Neuronal stem cell (in vitro differentiated cells): ENCODE results near the gene MEDAG. TPM values are rescaled to one million over a fixed set of nuclear protein-coding genes. Genes with fewer than 3 reads are reported as not detected.

ENCODE experiments used
- DNase-seq: peaks from one replicate; pipeline ENCODE4 v3.0.0-alpha.2; 2013; ENCODE audit warnings: low spot score
- H2AFZ ChIP-seq: one replicate; pipeline ENCODE4 v1.6.1; 2013; ENCODE audit warnings: mild to moderate bottlenecking, low read length, inconsistent platforms
- H2AK5ac ChIP-seq: 2 replicates; pipeline ENCODE4 v1.6.1; 2013; ENCODE audit warnings: low read depth, mild to moderate bottlenecking, inconsistent platforms, low read length, moderate library complexity, mixed read lengths
- H2BK120ac ChIP-seq: 2 replicates; pipeline ENCODE4 v1.6.1; 2013; ENCODE audit warnings: low read depth, mild to moderate bottlenecking, inconsistent platforms, low read length, moderate library complexity, mixed read lengths
- H2BK12ac ChIP-seq: one replicate; pipeline ENCODE4 v1.6.1; 2013; ENCODE audit warnings: low read length, inconsistent platforms
- H2BK15ac ChIP-seq: 2 replicates; pipeline ENCODE4 v1.6.1; 2013; ENCODE audit warnings: mild to moderate bottlenecking, low read length, inconsistent platforms, mixed read lengths
- H2BK5ac ChIP-seq: one replicate; pipeline ENCODE4 v1.6.1; 2013; ENCODE audit warnings: inconsistent platforms, mild to moderate bottlenecking, low read length, moderate library complexity
- H3K14ac ChIP-seq: one replicate; pipeline ENCODE4 v1.6.1; 2013; ENCODE audit warnings: low read length, inconsistent platforms
- H3K18ac ChIP-seq: 2 replicates; pipeline ENCODE4 v1.6.1; 2013; ENCODE audit warnings: low read length, inconsistent platforms
- H3K23ac ChIP-seq: 2 replicates; pipeline ENCODE4 v1.6.1; 2013; ENCODE audit warnings: low read depth, mild to moderate bottlenecking, mixed read lengths, low read length, inconsistent platforms; ENCODE audit not compliant: poor library complexity
- H3K27ac ChIP-seq: replicated peaks from 3 replicates; pipeline ENCODE4 v1.5.1; 2013; ENCODE audit warnings: low read length, inconsistent platforms
- H3K27me3 ChIP-seq, 3 experiments: 2 replicates each; pipeline ENCODE4 v1.6.1; 2013; ENCODE audit warnings: low read length in 3 of 3, mild to moderate bottlenecking in 2 of 3, inconsistent platforms in 1 of 3, low read depth in 1 of 3, mixed read lengths in 1 of 3, moderate library complexity in 1 of 3; ENCODE audit not compliant: control insufficient read depth in 3 of 3, insufficient read depth in 3 of 3
- H3K36me3 ChIP-seq, 2 donors: replicated peaks in 1 of 2; 2 replicates each; pipeline ENCODE4 v1.6.1; 2013; ENCODE audit warnings: low read length in 2 of 2; ENCODE audit not compliant: control insufficient read depth in 2 of 2, insufficient read depth in 2 of 2
- H3K4ac ChIP-seq: 2 replicates; pipeline ENCODE4 v1.6.1; 2013; ENCODE audit warnings: inconsistent platforms, mild to moderate bottlenecking, low read length, moderate library complexity
- H3K4me1 ChIP-seq, 2 donors: 1 replicate in 1 of 2; 2 replicates in 1 of 2; pipeline ENCODE4 v1.6.1; 2013; ENCODE audit warnings: low read length in 2 of 2, low read depth in 1 of 2; ENCODE audit not compliant: control insufficient read depth in 2 of 2, insufficient read depth in 1 of 2
- H3K4me2 ChIP-seq: one replicate; pipeline ENCODE4 v1.6.1; 2013; ENCODE audit warnings: mild to moderate bottlenecking, low read length, inconsistent platforms; ENCODE audit not compliant: insufficient read depth, poor library complexity, severe bottlenecking
- H3K4me3 ChIP-seq, 2 donors: 2 replicates each; pipeline ENCODE4 v1.5.1; 2013; ENCODE audit warnings: low read length in 2 of 2, mild to moderate bottlenecking in 2 of 2, inconsistent platforms in 1 of 2, moderate library complexity in 1 of 2
- H3K79me1 ChIP-seq: one replicate; pipeline ENCODE4 v1.6.1; 2013; ENCODE audit warnings: low read depth, mild to moderate bottlenecking, inconsistent platforms, low read length, moderate library complexity
- H3K9ac ChIP-seq: one replicate; pipeline ENCODE4 v1.6.1; 2013; ENCODE audit warnings: mild to moderate bottlenecking, low read depth, low read length, inconsistent platforms; ENCODE audit not compliant: poor library complexity
- H3K9me3 ChIP-seq, 2 donors: replicated peaks in 1 of 2; 2 replicates each; pipeline versions ENCODE3 to v1.6.1; 2013; ENCODE audit warnings: low read length in 2 of 2, mild to moderate bottlenecking in 2 of 2, inconsistent platforms in 1 of 2, low read depth in 1 of 2, mixed read lengths in 1 of 2, moderate library complexity in 1 of 2; ENCODE audit not compliant: control insufficient read depth in 2 of 2, insufficient read depth in 1 of 2
- H4K8ac ChIP-seq: one replicate; pipeline ENCODE4 v1.6.1; 2013; ENCODE audit warnings: low read depth, mild to moderate bottlenecking, inconsistent platforms, low read length, moderate library complexity
- H4K91ac ChIP-seq: one replicate; pipeline ENCODE4 v1.6.1; 2013; ENCODE audit warnings: low read length, low read depth, mild to moderate bottlenecking, inconsistent platforms; ENCODE audit not compliant: poor library complexity
- WGBS, 2 donors: extraction: QIAGEN DNeasy Blood & Tissue Kit; methylation state at CpG; one replicate each; pipeline ENCODE4 v1.1.7; 2013; ENCODE audit warnings: missing lambda C conversion rate in 2 of 2, mixed read lengths in 1 of 2; ENCODE audit not compliant: insufficient read length in 2 of 2, insufficient replicate concordance in 1 of 2; ENCODE audit errors: extremely low coverage in 2 of 2; 5-methylcytosine and 5-hydroxymethylcytosine counted together
- polyA plus RNA-seq, 2 experiments: library from polyadenylated mRNA; stranded (reverse); fragments of 200-250 nt; gene quantifications; one replicate each; pipeline ENCODE4 v1.2.3, GENCODE V29; 2013

MEDAG gene
- polyA plus RNA-seq (2013, experiment 1 of 2): 0.31 TPM
- polyA plus RNA-seq (2013, experiment 2 of 2): 0.18 TPM

DNA sequence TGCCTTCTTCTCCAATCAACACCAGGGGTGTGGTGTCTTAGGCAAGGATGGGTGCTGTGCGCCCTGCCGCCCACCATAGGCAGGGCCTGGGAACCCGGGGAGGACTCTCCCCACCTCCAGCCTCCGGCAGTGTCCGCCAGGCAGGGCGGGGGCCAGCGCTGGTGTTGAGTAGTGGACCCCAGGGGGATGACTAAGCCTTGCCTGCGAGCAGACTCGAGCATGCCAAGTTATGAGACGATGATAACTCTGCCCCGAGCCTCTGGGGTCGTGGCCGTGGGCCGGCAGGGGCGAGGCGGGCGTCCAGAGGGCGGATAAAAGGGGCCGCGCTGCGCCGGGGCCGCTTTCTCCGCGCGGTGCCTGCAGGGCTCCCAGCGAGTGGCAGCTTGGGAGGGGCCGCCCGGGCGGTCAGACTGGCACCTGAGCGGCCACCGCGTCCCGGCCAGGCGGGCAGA, at the start of gene MEDAG:
MEDAG (plus strand) TSS at position 340 of the 452 bp plus-strand sequence. CDS start 245 bp downstream, outside the sequence.
- Histone ChIP-seq H3K27ac (no peak within 1 kb of the TSS), H3K4ac (no peak within 1 kb of the TSS), H3K18ac (peak within 1 kb of the TSS; percentile 90), H2AK5ac (peak within 1 kb of the TSS; percentile 81), H3K14ac (no peak within 1 kb of the TSS), H3K23ac (no peak within 1 kb of the TSS), H4K91ac (peak within 1 kb of the TSS; percentile 66), H3K27me3 (peaks cover 0 to 31% (median 0%) of the 10 kb centered on the region in 3 experiments), H3K4me1 (peaks cover 2 to 5% of the 10 kb centered on the region in 2 donors), H3K36me3 (no peaks in the 10 kb centered on the region), H3K79me1 (no peaks in the 10 kb centered on the region), H2BK15ac (peak within 1 kb of the TSS; percentile 83), H2BK120ac (no peak within 1 kb of the TSS), H2BK12ac (no peak within 1 kb of the TSS), H3K4me3 (peak within 1 kb of the TSS in 1 of 2 donors; percentile 76), H3K9ac (peak within 1 kb of the TSS; percentile 63), H3K9me3 (no peaks in the 10 kb centered on the region), H2AFZ (peak within 1 kb of the TSS; percentile 84), H2BK5ac (no peak within 1 kb of the TSS), H4K8ac (no peak within 1 kb of the TSS), H3K4me2 (peak within 1 kb of the TSS; percentile 47)
- WGBS, 2 donors: no CpG with 5 or more reads among the region's 35 CpGs
- DNase-seq: no peak

- Histone ChIP-seq H3K36me3 (no peaks in the 10 kb centered on the region), H3K4me2 (no peak overlapping the region), H2BK5ac (no peak overlapping the region), H3K4me1 (peaks cover 9 to 10% of the 10 kb centered on the region in 2 donors), H3K9ac (no peak overlapping the region), H2BK15ac (no peak overlapping the region), H3K79me1 (no peaks in the 10 kb centered on the region), H3K4me3 (no peak overlapping the region), H3K27ac (no peak overlapping the region), H2BK12ac (no peak overlapping the region), H3K18ac (peak overlapping the region; percentile 30), H2AFZ (no peak overlapping the region), H3K27me3 (no peaks in the 10 kb centered on the region), H4K8ac (no peak overlapping the region), H3K9me3 (peaks cover 2 to 5% of the 10 kb centered on the region in 2 donors), H3K23ac (no peak overlapping the region), H2AK5ac (no peak overlapping the region), H3K14ac (no peak overlapping the region), H2BK120ac (no peak overlapping the region), H3K4ac (no peak overlapping the region), H4K91ac (no peak overlapping the region)
- no CpG with 5 or more reads among the region's 4 CpGs for WGBS, 2 donors
- DNase-seq: no peak
Measured at GRCh38 chr13:30857018-30857417, 49.1 kb upstream of the MEDAG start.

DNA sequence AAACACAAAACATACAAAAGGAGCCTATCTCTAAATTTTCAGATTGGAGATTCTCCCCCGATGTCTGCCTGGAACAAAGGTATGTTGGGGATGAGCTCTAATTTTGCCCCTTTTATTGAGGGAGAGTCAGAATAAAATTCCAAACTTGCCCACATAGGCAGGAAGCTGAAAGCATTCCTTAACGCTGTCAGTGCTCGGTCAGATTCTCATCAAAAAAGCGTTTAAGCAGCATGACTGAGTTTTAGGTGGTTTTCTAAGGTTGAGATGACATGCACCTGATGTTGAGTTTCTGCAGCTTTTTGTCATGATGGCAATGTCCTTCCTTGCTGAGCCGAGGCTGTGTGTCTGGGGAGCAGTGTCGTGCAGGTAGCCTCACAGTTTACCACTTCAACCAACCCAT, 48.4 kb upstream of the MEDAG start:
- Histone ChIP-seq H2BK12ac (no peak overlapping the region), H3K9ac (no peak overlapping the region), H3K27ac (no peak overlapping the region), H2AFZ (no peak overlapping the region), H3K79me1 (no peaks in the 10 kb centered on the region), H3K14ac (no peak overlapping the region), H3K18ac (peak overlapping the region; percentile 7), H3K4me2 (no peak overlapping the region), H2BK15ac (no peak overlapping the region), H3K27me3 (no peaks in the 10 kb centered on the region), H3K4me3 (no peak overlapping the region), H3K9me3 (peaks cover 2 to 5% of the 10 kb centered on the region in 2 donors), H4K91ac (no peak overlapping the region), H3K36me3 (no peaks in the 10 kb centered on the region), H2BK120ac (no peak overlapping the region), H3K4ac (no peak overlapping the region), H2BK5ac (no peak overlapping the region), H3K23ac (no peak overlapping the region), H4K8ac (no peak overlapping the region), H3K4me1 (peaks cover 10 to 12% of the 10 kb centered on the region in 2 donors), H2AK5ac (no peak overlapping the region)
- no CpG with 5 or more reads among the region's 6 CpGs for WGBS, 2 donors
- no peak for DNase-seq

GRCh38 chr13:30859326-30859725, 46.7 kb upstream of the MEDAG start:
- H3K4me1 ChIP-seq: peaks cover 22 to 24% of the 10 kb centered on the region in 2 donors
- no CpG with 5 or more reads among the region's 5 CpGs for WGBS, 2 donors

More at GRCh38 chr13:30859326-30859725, 46.7 kb upstream of the MEDAG start:
- Histone ChIP-seq H2AK5ac (no peak overlapping the region), H3K9ac (no peak overlapping the region), H2BK12ac (no peak overlapping the region), H2AFZ (peak overlapping the region; percentile 34), H3K79me1 (no peaks in the 10 kb centered on the region), H4K91ac (no peak overlapping the region), H3K4me3 (no peak overlapping the region), H3K9me3 (peaks cover 2 to 5% of the 10 kb centered on the region in 2 donors), H4K8ac (no peak overlapping the region), H3K27ac (peak overlapping the region; percentile 37), H3K4me2 (no peak overlapping the region), H2BK15ac (no peak overlapping the region), H3K14ac (no peak overlapping the region), H2BK5ac (no peak overlapping the region), H3K18ac (peak overlapping the region; percentile 15), H3K36me3 (no peaks in the 10 kb centered on the region), H2BK120ac (no peak overlapping the region), H3K27me3 (peaks cover 0 to 2% (median 0%) of the 10 kb centered on the region in 3 experiments), H3K23ac (no peak overlapping the region), H3K4ac (no peak overlapping the region)
- DNase-seq: no peak
